NOMO-1 treated with dmso at 0.1 percent for 144 hours (cell line): ENCODE measurements around the gene DUSP18.
"Not testable (repeated sequence)": the region's sequence is repeated elsewhere in the genome, so short reads cannot be mapped to it uniquely, and the experiment has no call there.

Source experiments
- DNase-seq: peaks from one replicate; lab custom pipeline; 2025; ENCODE audit not compliant: unreplicated experiment; lab: John Stamatoyannopoulos, UW

DUSP18 gene

GRCh38 chr22:30667494-30668385, at the start of gene DUSP18:
TSS of gene DUSP18 (minus strand) at chr22:30667875. CDS start at chr22:30664003, 3,872 bp downstream.
- DNase-seq = peak; percentile 84

- no peak for DNase-seq
These were observed 46.4 kb upstream of the DUSP18 start for GRCh38 chr22:30714062-30714461.

GRCh38 chr22:30712094-30712493, 44.4 kb upstream of the DUSP18 start:
- DNase-seq = no peak

- not testable (repeated sequence) for DNase-seq
These were observed 42.3 kb upstream of the DUSP18 start for GRCh38 chr22:30709980-30710379.

GRCh38 chr22:30705710-30706651, 38.3 kb upstream of the DUSP18 start:
- peak; percentile 31 for DNase-seq

GRCh38 chr22:30704978-30705377, 37.3 kb upstream of the DUSP18 start:
- DNase-seq = peak; percentile 9

GRCh38 chr22:30702856-30703255, 35.2 kb upstream of the DUSP18 start:
- no peak for DNase-seq

GRCh38 chr22:30701872-30702271, 34.2 kb upstream of the DUSP18 start:
- no peak for DNase-seq

GRCh38 chr22:30697975-30698374, 30.3 kb upstream of the DUSP18 start:
- DNase-seq = no peak

- no peak for DNase-seq
These were observed 28.4 kb upstream of the DUSP18 start for GRCh38 chr22:30695871-30696655.

GRCh38 chr22:30695351-30695851, 27.7 kb upstream of the DUSP18 start:
- DNase-seq = no peak

- no peak for DNase-seq
These were observed 27.1 kb upstream of the DUSP18 start, which contains the start of gene OSBP2 for GRCh38 chr22:30694640-30695350. TSS of gene OSBP2 (plus strand) at chr22:30694874. CDS start at chr22:30694910, 36 bp downstream.

- DNase-seq = peak; percentile 17
These were observed 26.5 kb upstream of the DUSP18 start for GRCh38 chr22:30694171-30694639.

- no peak for DNase-seq
These were observed 23.5 kb upstream of the DUSP18 start for GRCh38 chr22:30691204-30691603.

- DNase-seq = no peak
These were observed 21.9 kb upstream of the DUSP18 start for GRCh38 chr22:30689622-30690021.

GRCh38 chr22:30687358-30687757, 19.7 kb upstream of the DUSP18 start:
- no peak for DNase-seq

GRCh38 chr22:30685178-30685577, 17.5 kb upstream of the DUSP18 start:
- DNase-seq = no peak

- no peak for DNase-seq
These were observed 14.2 kb upstream of the DUSP18 start for GRCh38 chr22:30681831-30682230.

- DNase-seq = no peak
These were observed 13.5 kb upstream of the DUSP18 start for GRCh38 chr22:30680991-30681770.
